Measurements from ENCODE around the gene MFSD2A.
A peak's percentile ranks its signal among the peaks of the same experiment; 100 is the strongest.
"Not testable (repeated sequence)": the region's sequence is repeated elsewhere in the genome, so short reads cannot be mapped to it uniquely, and the experiment has no call there.

Gene MFSD2A

GRCh38 chr1:39954870-39955546 lies at the start of gene MFSD2A:
Gene MFSD2A (plus strand): TSS chr1:39955145. CDS start chr1:39955293, 148 bp downstream.
- DNase-seq = peak; percentile 84

DNA sequence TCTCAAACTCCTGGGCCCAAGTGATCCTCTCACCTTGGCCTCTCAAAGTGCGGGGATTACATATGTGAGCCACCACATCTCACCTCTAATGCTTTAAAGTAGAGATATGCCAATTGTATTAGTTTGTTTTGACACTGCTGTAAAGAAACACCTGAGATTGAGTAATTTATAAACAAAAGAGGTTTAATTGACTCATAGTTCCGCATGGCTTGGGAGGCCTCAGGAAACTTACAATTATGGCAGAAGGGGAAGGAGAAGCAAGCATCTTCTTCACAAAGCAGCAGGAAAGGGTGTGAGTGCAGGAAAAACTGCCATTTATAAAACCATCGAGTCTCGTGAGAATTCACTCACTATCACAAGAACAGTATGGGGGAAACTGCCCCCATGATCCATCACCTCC lies 49.8 kb upstream of the MFSD2A start:
- DNase-seq = no peak

DNA sequence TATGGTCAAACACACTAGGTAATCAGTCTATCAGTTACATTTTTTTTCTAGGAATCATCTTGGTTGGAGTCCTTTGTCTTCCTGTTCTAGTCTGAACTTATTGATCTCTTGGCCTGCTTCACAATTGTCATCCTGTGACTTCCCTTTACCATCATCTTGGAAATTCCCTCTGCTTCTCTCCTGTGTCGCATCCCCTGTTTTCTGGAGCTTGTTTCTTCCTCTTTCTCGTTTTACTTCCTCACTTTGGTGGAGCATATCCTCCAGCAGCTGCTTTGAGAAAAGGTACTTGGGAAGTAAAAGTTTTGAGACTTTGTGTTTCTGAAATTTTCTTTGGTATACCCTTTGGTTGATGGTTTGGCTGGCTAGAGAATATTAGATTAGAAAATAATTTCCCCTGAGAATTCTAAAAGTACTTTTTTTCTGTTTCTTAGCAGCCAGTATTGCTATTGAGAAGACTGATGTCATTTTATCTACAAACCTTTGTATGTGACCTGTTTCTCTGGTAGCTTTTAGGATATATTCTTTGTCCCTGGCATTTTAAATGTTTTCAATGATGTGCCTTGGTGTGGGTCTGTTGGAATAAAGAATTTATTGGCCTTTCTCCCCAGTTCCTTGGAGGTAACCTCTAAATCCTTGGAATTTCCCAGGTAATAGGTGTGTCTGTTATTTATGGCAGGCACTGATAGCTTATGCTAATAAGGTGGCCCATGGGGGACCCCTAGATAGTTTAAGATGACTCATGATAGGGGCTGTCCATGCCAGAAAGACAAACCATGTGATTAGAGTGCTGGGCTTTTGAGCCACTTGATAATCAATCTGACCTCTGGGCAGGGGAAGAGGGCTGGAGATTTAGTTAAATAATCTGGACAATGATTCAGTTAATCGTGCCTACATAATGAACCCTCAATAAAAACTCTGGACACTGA lies 47.2 kb upstream of the MFSD2A start:
- no peak for DNase-seq

- no peak for DNase-seq
These were observed 46.4 kb upstream of the MFSD2A start for GRCh38 chr1:39908534-39908933.

- no peak for DNase-seq
These were observed 44.7 kb upstream of the MFSD2A start for GRCh38 chr1:39910263-39910662.

DNA sequence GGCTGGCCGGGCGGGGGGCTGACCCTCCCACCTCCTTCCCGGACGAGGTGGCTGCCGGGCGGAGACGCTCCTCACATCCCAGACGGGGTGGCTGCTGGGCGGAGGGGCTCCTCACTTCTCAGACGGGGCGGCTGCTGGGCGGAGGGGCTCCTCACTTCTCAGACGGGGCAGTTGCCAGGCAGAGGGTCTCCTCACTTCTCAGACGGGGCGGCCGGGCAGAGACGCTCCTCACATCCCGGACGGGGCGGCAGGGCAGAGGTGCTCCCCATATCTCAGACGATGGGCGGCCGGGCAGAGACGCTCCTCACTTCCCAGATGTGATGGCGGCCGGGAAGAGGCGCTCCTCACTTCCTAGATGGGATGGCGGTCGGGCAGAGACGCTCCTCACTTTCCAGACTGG lies 41.8 kb upstream of the MFSD2A start:
- not testable (repeated sequence) for DNase-seq

DNA sequence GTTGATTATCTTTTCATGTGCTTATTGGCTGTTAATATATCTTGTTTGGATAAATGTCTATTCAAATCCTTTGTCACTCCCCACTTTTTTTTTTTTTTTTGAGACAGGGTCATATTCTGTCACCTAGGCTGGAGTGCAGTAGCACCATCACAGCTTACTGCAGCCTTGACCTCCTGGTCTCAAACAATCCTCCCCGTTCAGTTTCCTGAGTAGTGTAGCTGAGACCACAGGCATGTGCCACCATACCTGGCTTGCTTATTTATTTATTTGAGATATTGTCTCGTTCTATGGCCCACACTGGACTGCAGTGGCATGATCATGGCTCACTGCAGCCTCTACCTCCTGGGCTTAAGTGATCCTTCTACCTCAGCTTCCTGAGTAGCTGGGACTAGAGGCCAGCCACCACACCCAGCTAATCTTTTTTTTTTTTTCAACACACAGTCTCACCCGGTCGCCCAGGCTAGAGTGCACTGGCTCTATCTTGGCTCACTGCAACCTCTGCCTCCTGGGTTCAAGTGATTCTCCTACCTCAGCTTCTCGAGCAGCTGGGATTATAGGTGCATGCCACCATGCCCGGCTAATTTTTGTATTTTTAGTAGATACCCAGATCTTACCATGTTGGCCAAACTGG lies 39.3 kb upstream of the MFSD2A start:
- no peak for DNase-seq

DNA sequence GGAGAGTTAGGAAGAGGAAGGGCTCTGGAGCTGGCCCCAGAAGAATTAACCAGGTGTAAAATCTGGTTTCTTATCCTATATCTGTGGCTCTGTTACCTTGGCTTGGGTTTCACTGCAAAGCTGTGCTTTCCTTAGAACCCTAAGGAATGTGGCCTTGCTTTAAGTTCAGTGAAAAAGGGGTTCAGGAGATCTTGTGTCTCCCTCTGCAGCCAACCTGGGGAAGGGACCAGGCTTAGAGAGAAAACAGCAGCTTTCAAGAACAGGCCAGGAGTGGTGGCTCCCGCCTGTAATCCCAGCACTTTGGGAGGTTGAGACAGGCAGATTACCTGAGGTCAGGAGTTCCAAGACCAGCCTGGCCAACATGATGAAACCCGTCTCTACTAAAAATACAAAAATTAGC lies 37.1 kb upstream of the MFSD2A start:
- no peak for DNase-seq

GRCh38 chr1:39919545-39919944 lies 35.4 kb upstream of the MFSD2A start:
- peak; percentile 62 for DNase-seq

DNA sequence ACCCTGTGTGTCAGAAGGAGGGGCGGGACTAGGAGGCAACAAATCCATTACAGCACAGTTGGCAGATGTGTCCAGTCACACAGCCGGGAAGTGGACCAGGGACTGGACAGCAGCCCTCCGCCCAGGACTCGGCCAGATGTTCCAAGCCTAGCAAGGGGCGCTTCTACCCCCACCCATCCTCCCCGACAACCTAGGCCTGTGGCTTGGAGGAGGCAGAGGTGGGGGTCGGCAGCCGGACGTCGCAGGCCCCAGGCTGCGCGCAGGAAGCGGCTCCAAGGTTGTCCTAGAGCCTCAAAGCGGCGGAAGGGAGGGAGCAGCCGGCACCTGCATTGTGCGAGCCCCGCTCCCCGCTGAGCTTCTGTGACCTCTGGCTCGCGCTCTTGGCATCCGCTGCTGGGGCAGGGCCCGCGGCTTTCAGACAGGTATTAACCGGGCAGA lies 32.7 kb upstream of the MFSD2A start:
- no peak for DNase-seq

GRCh38 chr1:39925721-39926342 lies 29.1 kb upstream of the MFSD2A start:
- no peak for DNase-seq

- no peak for DNase-seq
These were observed 28.6 kb upstream of the MFSD2A start for GRCh38 chr1:39926343-39926793.

GRCh38 chr1:39926820-39927219 lies 28.1 kb upstream of the MFSD2A start:
- DNase-seq = no peak

DNA sequence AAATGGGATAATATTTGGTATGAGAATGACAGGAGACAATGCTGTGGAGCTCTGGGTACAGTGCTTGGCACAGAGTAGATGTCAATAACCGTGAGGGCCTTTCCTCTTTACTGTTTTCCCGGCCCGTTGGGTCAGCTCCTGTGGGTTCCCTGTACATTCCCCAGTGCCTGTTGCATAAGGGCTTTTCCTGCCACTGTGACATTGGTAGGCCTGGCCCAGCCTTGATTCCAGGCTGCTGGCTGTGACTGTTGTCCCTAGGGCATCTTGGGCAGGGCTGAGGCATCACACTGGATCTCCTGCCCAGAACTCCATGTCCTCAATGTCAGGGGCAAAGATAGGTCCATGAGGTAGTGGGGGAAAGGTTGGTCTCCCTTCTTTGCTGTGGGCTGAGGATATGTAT lies 27.4 kb upstream of the MFSD2A start:
- DNase-seq = no peak

DNA sequence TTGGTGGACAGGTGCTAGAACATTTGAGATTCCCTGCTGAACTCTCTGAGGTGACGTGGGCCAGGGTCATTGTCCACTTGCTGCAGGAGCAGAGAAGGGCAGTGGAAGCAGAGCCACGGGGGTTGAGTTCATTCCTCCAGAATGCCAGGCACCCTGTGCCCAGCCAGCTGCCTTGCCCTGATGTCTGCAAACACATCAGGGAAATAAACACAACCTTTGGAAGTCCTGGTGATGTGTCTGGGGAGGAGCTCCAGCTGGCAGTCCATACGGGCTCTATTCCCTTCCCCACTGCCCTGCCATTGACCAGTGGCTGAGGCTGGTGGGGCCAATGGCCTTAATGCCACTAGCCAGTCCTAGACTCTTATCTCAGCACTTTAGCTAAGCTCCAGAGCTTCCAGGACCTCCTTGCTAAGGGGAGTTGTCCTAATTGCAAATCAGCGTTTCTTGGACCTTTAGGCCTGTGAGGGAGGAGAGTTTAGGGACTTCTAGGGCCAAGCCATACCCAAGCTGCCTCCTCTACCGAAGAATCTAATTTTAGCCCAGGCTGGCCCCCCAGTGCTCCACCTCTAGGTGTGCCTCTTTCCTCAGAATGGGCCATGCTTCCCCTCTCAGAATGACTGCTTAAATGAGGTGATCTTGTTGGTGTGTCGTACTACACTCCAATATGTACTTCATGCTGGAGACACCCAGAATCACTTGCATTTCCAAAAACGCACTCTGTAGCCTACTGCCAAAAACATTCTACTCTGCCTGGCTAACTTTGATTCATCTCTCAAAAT lies 25.9 kb upstream of the MFSD2A start:
- no peak for DNase-seq

DNA sequence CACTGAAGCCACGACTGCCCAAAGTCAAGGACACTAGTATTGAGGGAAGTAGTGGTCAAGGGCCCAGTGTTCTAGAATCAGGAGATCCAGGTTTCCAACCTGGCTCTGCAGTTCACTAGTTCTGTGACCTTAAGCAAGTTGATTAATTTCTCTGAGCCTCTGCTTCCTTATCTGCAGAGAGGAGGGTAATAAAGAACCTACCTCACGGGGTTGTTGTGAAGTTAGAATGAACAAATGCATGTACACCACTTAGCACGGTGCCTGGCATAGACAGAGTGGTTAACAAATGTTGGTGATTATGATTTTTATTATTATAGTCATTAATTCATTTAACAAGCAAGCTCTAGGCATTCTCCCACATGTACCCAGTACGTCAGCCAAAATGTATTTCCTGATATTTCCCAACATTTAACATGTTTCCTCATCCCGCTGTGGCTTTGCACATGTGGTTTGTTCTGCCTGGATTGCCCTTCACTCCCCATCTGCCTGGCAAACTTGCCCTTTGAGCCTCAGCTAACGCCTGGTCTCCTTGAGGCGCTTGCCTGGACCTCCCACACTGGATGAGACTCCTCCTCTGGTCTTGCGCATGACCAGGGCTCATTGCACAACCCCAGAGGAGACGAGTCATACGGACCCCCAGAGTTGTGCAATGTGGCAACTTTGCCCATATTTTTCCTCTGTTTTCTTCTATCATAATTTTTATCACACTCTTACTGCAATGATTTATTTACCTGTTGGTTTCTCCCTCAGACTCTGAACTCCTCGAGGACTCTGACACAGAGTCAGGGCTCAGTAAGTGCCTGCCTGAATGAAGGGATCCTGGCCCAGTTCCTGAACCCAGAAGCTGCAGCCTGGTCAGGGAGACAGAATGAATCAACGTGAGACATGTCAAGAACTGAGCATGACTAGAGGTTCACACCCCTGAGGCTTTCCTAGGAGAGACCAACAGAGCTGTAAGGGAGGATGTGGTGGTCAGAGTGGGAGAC lies 20.7 kb upstream of the MFSD2A start:
- DNase-seq = no peak

- DNase-seq = no peak
These were observed 18.0 kb upstream of the MFSD2A start for GRCh38 chr1:39936724-39937491.

DNA sequence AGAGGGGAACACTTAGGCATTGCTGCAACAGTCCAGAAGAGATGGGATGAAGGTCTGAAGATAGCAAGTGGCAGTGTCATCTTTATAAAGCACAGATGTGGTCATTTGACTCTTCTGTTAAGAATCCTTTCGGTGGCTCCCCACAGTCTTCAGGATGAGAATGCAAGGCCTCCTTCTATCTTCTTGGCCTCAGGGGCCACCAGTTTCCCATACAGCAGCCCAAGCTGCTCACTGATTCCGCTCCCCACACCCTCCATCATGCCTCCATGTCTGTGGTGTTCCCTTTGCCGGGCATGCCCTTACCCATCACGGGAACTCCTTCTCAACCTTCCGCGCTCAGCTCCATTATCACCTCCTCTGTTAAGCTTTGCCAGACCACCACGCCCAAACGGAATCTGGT lies 16.1 kb upstream of the MFSD2A start:
- DNase-seq = no peak

GRCh38 chr1:39940253-39940652 lies 14.7 kb upstream of the MFSD2A start:
- DNase-seq = no peak

Data from NCI-H1436 treated with DMSO at 0.1 percent for 48 hours (cell line).